KMS-11 (cell line): Measurements from ENCODE around the gene RADIL.

ENCODE experiments used
- H2AFZ ChIP-seq: fragments of 200-600 bp; sonication (generic); 2 replicates; pipeline ENCODE4 v1.6.1; 2016; ENCODE audit warnings: antibody characterized with exemption, mixed run types, low read depth
- H3K27ac ChIP-seq: fragments of 200-600 bp; sonication (generic); 2 replicates; pipeline ENCODE4 v1.6.1; 2016; ENCODE audit warnings: mild to moderate bottlenecking, mixed run types
- H3K27me3 ChIP-seq: fragments of 200-600 bp; sonication (generic); 2 replicates; pipeline ENCODE4 v1.6.1; 2017; ENCODE audit warnings: mild to moderate bottlenecking, low read depth, mixed run types, moderate library complexity; ENCODE audit not compliant: insufficient read depth
- H3K36me3 ChIP-seq: fragments of 200-600 bp; sonication (generic); 2 replicates; pipeline ENCODE4 v1.6.1; 2017; ENCODE audit warnings: mild to moderate bottlenecking, mixed run types; ENCODE audit not compliant: insufficient read depth
- H3K4me1 ChIP-seq: fragments of 200-600 bp; sonication (generic); 2 replicates; pipeline ENCODE4 v1.6.1; 2016; ENCODE audit warnings: mild to moderate bottlenecking, low read depth, mixed run types; ENCODE audit not compliant: poor library complexity, severe bottlenecking
- H3K4me2 ChIP-seq: fragments of 200-600 bp; sonication (generic); 2 replicates; pipeline ENCODE4 v1.7.0; 2016; ENCODE audit warnings: mild to moderate bottlenecking, mixed run types
- H3K4me3 ChIP-seq: fragments of 200-600 bp; sonication (generic); IDR thresholded peaks from 2 replicates; pipeline ENCODE4 v1.6.1; 2017; ENCODE audit warnings: low read depth, low read length, mixed read lengths; ENCODE audit not compliant: insufficient read depth
- H3K79me2 ChIP-seq: fragments of 200-600 bp; sonication (generic); 2 replicates; pipeline ENCODE4 v1.6.1; 2016; ENCODE audit warnings: low read depth, mixed run types; ENCODE audit not compliant: insufficient read depth
- H3K9ac ChIP-seq: fragments of 200-600 bp; sonication (generic); 2 replicates; pipeline ENCODE4 v1.6.1; 2016; ENCODE audit warnings: mild to moderate bottlenecking, mixed run types
- H4K20me1 ChIP-seq: fragments of 200-600 bp; sonication (generic); 2 replicates; pipeline ENCODE4 v1.6.1; 2016; ENCODE audit warnings: mild to moderate bottlenecking, mixed run types; ENCODE audit not compliant: insufficient read depth
- TF ChIP-seq, protein P1 (sequence below): fragments of 200-600 bp; sonication (generic); conservative IDR thresholded peaks from 2 replicates; pipeline ENCODE4 v1.6.1; 2017; ENCODE audit warnings: low read depth, mild to moderate bottlenecking, antibody characterized with exemption, low read length, moderate library complexity, mixed read lengths

Gene RADIL

DNA sequence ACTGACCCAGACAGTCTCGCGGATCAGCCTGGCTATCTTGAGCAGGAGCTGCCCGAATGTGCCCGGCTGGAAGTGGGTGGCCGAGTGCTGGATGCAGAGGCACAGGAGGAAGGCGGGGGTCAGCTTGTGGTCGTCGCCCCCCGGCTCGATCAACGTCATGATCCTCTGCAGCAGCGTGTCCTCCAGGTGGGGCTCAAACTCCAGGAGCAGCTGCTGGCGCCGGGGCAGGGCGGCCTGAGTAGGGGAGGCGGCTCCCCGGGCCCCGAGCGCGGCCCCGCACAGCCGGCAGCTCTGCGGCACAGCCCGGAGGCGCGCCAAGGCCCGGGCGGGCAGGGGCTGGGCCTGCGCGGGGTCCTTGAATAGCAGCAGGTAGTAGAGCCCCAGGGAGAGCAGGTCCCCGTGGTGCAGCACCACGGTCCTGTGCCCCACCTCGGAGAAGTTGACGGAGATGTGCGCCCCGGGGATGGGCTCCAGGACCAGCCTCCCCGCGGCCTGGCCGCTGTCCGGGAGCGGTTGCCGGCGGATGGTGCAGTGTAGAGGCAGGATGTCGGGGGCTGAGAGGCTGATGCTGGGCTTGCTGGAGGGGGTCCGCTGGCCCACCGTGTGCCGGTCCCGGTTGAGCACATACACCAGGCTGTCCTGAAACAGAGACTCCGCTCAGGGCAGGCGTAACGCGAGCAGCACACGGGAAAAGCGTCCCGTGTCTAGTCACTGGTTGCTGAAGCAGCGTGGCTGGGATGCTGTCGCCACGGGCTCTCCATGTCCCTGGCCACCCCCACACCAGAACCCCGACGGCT lies 48.7 kb downstream of the RADIL start:
- Histone ChIP-seq H3K27ac (no peak overlapping the region), H3K4me3 (no peak overlapping the region), H3K9ac (no peak overlapping the region), H3K36me3 (no peaks in the 10 kb centered on the region), H2AFZ (no peak overlapping the region), H4K20me1 (no peaks in the 10 kb centered on the region), H3K27me3 (no peaks in the 10 kb centered on the region), H3K4me2 (no peak overlapping the region), H3K79me2 (no peaks in the 10 kb centered on the region), H3K4me1 (no peaks in the 10 kb centered on the region)
- TF ChIP-seq, protein P1, sequence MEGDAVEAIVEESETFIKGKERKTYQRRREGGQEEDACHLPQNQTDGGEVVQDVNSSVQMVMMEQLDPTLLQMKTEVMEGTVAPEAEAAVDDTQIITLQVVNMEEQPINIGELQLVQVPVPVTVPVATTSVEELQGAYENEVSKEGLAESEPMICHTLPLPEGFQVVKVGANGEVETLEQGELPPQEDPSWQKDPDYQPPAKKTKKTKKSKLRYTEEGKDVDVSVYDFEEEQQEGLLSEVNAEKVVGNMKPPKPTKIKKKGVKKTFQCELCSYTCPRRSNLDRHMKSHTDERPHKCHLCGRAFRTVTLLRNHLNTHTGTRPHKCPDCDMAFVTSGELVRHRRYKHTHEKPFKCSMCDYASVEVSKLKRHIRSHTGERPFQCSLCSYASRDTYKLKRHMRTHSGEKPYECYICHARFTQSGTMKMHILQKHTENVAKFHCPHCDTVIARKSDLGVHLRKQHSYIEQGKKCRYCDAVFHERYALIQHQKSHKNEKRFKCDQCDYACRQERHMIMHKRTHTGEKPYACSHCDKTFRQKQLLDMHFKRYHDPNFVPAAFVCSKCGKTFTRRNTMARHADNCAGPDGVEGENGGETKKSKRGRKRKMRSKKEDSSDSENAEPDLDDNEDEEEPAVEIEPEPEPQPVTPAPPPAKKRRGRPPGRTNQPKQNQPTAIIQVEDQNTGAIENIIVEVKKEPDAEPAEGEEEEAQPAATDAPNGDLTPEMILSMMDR, result no peak

DNA sequence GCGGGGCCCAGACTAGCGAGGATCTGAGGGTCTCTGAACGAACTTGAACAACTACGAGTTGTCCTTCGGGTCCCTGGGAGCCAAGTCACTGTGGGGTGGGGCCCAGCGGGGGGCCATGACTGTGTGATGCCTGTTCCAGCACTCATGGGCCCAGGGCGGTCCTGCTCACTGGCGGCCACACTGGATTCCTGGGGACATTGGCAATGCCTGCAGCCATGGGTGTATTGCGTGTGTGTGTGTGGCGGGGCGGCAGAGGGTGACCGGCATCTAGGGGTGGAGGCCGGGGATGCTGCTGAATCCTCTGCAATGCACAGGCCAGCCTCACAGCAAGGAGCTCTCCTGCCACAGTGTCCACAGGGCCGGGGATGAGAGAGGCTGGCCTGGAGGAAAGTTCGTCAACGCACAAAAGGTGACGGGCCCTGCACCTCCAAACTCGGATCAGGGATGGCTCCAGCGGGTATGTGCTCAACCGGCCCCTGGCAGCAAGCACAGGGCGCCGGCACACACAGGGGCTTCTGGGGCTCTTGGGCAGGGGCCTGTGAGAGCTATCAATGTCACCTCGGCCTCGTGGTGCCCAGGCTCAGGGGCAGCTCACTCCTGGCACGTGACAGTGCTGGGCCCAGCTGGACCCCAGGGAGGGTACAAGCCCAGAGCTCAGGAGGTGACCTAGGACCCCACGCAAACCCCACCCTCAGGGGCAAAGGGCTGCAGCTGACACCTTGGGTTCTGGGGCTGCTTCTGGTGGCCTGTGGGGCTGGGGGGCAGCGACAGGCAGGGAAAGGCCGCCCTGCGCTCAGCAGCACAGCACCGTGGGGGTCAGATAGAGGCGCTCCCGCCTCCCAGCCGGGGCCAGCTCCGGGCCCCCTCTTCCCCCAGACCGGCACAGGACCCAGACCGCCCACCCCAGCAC lies 49.6 kb downstream of the RADIL start:
- TF ChIP-seq, protein P1, result no peak

DNA sequence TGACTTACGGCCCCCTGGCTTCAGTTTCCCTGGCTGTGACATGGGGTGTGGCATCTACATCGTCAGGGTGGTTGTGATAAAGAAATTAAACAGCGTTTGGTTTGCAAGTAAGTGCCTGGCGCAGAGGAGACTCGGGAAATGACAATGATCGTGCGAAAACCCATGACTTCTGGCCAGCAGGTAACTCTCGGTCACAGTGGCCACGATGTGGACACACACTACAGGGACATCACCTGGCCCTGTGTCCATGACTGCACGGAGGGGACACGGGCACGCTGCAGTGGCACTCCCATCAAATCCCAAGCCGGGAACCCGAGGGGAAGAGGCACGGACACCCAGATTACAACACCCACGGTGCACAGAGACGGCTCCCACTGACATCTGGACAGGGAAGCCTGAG lies 50.3 kb downstream of the RADIL start:
- H3K79me2 ChIP-seq, result no peaks in the 10 kb centered on the region
- H3K4me3 ChIP-seq, result no peak overlapping the region
- H3K27ac ChIP-seq, result no peak overlapping the region
- no peaks in the 10 kb centered on the region for H3K27me3 ChIP-seq
- no peaks in the 10 kb centered on the region for H4K20me1 ChIP-seq
- no peak overlapping the region for H2AFZ ChIP-seq
- TF ChIP-seq, protein P1, result no peak
- H3K36me3 ChIP-seq, result no peaks in the 10 kb centered on the region
- H3K4me2 ChIP-seq, result no peak overlapping the region
- no peak overlapping the region for H3K9ac ChIP-seq
- H3K4me1 ChIP-seq, result no peaks in the 10 kb centered on the region

More for the DNA sequence above, 49.6 kb downstream of the RADIL start:
- H3K4me1 ChIP-seq, result no peaks in the 10 kb centered on the region
- H3K27me3 ChIP-seq, result no peaks in the 10 kb centered on the region
- no peaks in the 10 kb centered on the region for H3K36me3 ChIP-seq
- no peak overlapping the region for H3K4me2 ChIP-seq
- H3K79me2 ChIP-seq, result no peaks in the 10 kb centered on the region
- no peak overlapping the region for H3K9ac ChIP-seq
- no peak overlapping the region for H3K27ac ChIP-seq
- H2AFZ ChIP-seq, result no peak overlapping the region
- no peaks in the 10 kb centered on the region for H4K20me1 ChIP-seq
- no peak overlapping the region for H3K4me3 ChIP-seq

DNA sequence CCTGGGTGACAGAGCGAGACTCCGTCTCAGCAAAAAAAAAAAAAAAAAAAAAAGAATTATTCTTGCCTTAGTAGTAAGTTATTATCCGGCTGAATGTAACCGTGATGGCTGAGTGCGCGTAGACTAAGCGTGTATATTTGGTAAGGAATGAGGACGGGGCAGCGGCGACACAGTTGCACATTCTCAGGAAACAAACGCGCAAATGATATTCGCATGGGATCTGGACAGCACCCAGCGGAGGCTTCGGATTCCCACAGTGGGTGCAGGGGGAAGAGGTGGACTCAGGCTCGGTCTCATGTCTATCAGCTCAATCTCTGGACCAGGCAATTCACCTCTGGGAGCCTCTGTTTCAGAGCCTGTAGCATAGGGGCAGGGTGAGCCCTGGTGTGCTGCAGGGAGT lies 50.8 kb downstream of the RADIL start:
- Histone ChIP-seq H3K4me1 (no peaks in the 10 kb centered on the region), H3K27ac (no peak overlapping the region), H3K9ac (no peak overlapping the region), H3K27me3 (no peaks in the 10 kb centered on the region), H3K4me3 (no peak overlapping the region), H4K20me1 (no peaks in the 10 kb centered on the region), H3K4me2 (no peak overlapping the region), H2AFZ (no peak overlapping the region), H3K79me2 (no peaks in the 10 kb centered on the region), H3K36me3 (no peaks in the 10 kb centered on the region)
- TF ChIP-seq, protein P1, result no peak
